ENCODE data around the gene IL3RA.
"Not testable (repeated sequence)": the region's sequence is repeated elsewhere in the genome, so short reads cannot be mapped to it uniquely, and the experiment has no call there.

The IL3RA gene

DNA sequence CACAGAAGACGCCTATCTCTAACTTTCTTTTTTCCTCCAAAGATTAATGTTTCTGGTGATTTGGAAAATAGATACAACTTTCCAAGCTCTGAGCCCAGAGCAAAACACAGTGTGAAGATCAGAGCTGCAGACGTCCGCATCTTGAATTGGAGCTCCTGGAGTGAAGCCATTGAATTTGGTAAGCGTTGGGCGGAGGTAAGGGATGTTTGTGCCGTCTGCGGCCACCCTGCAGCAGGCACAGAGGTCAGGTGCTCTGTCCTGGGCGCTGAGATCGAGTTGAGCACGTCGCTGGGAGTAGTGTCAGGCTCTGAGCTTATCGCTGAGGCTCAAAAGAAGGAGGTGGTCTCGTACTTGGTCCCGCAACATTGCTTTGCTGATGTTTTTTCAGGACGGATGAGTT lies 36.1 kb upstream of the IL3RA start:
- TF ChIP-seq, protein P1, sequence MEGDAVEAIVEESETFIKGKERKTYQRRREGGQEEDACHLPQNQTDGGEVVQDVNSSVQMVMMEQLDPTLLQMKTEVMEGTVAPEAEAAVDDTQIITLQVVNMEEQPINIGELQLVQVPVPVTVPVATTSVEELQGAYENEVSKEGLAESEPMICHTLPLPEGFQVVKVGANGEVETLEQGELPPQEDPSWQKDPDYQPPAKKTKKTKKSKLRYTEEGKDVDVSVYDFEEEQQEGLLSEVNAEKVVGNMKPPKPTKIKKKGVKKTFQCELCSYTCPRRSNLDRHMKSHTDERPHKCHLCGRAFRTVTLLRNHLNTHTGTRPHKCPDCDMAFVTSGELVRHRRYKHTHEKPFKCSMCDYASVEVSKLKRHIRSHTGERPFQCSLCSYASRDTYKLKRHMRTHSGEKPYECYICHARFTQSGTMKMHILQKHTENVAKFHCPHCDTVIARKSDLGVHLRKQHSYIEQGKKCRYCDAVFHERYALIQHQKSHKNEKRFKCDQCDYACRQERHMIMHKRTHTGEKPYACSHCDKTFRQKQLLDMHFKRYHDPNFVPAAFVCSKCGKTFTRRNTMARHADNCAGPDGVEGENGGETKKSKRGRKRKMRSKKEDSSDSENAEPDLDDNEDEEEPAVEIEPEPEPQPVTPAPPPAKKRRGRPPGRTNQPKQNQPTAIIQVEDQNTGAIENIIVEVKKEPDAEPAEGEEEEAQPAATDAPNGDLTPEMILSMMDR (IDR thresholded peaks at IDR 0.05; ENCODE audit: control extremely low read depth, extremely low read depth, low read depth, missing control alignments): no peak
- POLR2A ChIA-PET: no interaction called here
- CTCF ChIA-PET: no interaction called here

DNA sequence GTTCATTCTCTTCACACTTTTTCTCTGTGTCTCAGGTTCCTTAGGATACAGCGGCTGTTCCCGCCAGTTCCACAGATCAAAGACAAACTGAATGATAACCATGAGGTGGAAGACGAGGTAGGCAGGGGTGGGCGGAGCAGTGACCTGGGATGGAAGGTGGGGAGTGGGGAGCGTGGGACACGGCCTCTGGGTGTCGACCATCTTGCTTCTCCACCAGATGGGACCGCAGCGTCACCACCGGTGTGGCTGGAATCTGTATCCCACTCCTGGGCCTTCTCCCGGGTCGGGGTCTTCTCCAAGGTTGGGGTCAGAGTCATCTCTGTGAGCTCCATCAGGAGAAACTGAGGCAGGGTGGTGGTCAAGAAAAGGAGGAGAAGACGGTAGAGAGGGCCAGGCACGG lies 31.2 kb upstream of the IL3RA start:
- DNase-seq (ENCODE audit: extremely low spot score): no peak
- CTCF ChIA-PET: no interaction called here
- POLR2A ChIA-PET: no interaction called here
- TF ChIP-seq, protein P1 (IDR thresholded peaks at IDR 0.05; ENCODE audit: control extremely low read depth, extremely low read depth, low read depth, missing control alignments): no peak

More for the DNA sequence above, 36.1 kb upstream of the IL3RA start:
- DNase-seq (ENCODE audit: extremely low spot score): no peak

DNA sequence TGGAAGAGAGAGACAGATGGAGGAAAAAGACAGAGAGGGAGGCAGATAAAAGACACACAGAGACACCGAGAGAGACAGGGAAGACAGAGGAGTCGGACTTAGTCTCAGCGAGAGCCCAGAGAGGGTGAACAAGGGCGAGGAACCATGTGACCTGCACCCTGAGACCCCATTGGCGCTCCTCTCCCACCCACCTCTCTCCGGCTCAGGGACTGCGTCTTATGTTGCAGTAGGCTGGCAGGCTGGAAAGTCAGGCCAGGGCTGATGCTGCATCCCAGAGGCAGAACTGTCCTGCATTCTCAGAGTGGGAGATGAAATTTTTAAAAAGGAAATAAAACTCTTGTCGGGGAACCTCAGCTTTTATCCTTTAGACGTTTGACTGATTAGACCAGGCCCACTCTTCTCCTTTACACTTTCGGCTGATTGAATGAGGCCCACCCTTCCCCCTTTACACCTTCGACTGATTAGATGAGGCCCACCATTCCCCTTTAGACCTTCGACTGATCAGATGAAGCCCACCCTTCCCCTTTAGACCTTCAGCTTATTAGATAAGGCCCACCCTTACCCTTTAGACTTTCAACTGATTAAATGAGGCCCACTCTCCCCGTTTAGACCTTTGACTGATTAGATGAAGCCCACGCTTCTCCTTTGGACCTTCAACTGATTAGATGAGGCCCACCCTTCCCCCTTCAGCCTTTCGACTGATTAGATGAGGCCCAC lies 29.5 kb upstream of the IL3RA start:
- DNase-seq (ENCODE audit: extremely low spot score): no peak
- POLR2A ChIA-PET: no interaction called here
- CTCF ChIA-PET: no interaction called here
- TF ChIP-seq, protein P1 (IDR thresholded peaks at IDR 0.05; ENCODE audit: control extremely low read depth, extremely low read depth, low read depth, missing control alignments): no peak

DNA sequence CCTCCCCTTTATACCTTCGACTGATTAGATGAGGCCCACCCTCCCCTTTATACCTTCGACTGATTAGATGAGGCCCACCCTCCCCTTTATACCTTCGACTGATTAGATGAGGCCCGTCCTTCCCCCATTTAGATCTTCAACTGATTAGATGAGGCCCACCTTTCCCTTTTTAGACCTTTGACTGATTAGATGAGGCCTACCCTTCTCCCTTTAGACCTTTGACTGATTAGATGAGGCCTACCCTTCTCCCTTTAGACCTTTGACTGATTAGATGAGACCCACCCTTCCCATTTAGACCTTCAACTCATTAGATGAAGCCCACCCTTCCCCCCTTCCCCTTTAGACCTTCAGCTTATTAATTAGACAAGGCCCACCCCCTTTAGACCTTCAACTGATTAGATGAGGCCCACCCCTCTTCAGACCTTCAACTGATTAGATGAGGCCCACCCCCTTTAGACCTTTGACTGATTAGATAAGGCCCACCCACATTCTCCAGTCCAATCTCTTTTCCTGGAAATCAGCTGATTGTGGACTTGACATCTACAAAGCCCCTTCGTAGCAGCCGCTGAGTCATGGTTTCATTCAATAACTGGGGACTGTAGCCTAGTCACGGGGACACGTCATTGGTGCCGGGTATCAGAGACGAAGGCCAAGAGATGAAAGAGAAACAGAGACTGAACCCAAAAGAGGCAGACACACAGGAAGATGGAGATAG lies 28.8 kb upstream of the IL3RA start:
- CTCF ChIA-PET: no interaction called here
- DNase-seq (ENCODE audit: extremely low spot score): no peak
- POLR2A ChIA-PET: no interaction called here
- TF ChIP-seq, protein P1 (IDR thresholded peaks at IDR 0.05; ENCODE audit: control extremely low read depth, extremely low read depth, low read depth, missing control alignments): no peak

DNA sequence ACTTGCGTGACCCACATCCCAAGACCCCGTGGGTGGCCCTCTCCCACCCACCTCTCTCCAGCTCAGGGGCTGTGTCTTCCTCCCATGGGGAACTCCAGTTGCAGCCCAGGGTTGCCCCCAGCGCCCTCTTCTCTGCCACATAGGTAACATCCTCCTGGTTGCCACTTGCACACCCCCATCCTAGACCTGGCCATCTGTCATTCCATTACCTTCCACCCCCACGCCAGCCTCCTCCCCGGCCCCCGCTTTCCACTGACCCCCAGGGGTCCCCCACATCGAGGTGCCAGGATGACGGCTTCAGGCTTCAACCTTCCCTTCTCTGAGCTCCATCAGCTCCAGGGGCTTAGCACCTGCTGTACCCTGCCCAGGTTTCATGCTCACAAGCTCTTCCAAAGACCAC lies 28.1 kb upstream of the IL3RA start:
- ChIA-PET POLR2A (no interaction called here), CTCF (no interaction called here)
- no peak for DNase-seq (ENCODE audit: extremely low spot score)
- TF ChIP-seq, protein P1 (IDR thresholded peaks at IDR 0.05; ENCODE audit: control extremely low read depth, extremely low read depth, low read depth, missing control alignments): no peak

DNA sequence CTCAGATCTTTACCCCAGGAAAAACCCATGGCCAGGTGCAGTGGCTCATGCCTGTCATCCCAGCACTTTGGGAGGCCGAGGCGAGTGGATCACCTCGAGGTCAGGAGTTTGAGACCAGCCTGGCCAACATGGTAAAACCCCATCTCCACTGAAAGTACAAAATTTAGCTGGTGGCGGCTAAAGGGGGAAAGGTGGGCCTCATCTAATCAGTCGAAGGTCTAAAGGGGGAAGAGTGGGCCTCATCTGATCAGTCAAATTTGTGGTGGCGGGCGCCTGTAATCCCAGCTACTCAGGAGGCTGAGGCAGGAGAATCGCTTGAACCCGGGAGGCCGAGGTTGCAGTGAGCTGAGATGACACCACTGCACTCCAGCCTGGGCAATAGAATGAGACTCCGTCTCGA lies 27.7 kb upstream of the IL3RA start:
- CTCF ChIA-PET; DNase-seq (ENCODE audit: extremely low spot score); POLR2A ChIA-PET: not testable (repeated sequence)

DNA sequence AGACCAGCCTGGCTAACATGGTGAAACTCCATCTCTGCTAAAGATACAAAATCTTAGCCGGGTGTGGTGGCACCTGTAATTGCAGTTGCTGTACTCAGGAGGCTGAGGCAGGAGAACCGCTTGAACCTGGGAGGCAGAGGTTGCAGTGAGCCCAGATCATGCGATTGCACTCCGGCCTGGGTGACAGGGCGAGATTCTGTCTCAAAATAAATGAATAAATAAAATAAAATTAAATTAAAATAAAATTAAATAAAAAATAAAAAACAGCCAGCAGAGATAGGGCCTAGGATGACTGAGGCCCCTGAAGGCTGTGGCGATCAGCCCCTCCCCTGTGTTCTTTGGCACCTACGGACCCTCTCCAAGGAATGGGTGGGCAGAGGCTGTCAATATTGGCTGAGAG lies 22.8 kb upstream of the IL3RA start:
- no peak for DNase-seq (ENCODE audit: extremely low spot score)
- ChIA-PET CTCF (no interaction called here), POLR2A (no interaction called here)
- TF ChIP-seq, protein P1 (IDR thresholded peaks at IDR 0.05; ENCODE audit: control extremely low read depth, extremely low read depth, low read depth, missing control alignments): no peak

Data from GM10248 (cell line).